ENCODE results near the gene TMEM179.

The TMEM179 gene

DNA sequence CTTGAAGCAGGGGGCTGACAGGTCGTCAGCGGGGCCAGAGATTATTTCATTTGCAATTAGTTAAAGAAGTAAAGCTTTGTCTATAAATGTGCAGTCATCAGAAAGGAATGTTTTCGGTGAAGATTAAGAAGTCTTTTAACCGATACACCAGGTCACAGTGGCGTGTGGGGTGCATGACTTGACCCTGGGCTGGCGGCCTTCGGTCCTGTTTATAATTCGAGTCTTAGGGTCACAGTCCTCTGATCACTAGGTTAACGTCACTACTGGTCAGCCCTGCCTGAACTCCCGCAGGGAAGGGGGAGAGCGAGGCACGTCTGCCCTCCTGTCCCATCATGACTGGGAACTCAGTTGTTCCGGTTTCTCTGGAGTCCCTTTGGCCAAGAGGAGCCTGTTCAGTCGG lies 30.0 kb downstream of the TMEM179 start:
- no peaks in the 10 kb centered on the region for H3K36me3 ChIP-seq (ENCODE audit: control insufficient read depth, insufficient read depth, low read length, severe bottlenecking)
- peaks cover 26% of the 10 kb centered on the region for H3K27me3 ChIP-seq (replicated peaks; ENCODE audit: control insufficient read depth, insufficient read depth, low read length)
- H3K9ac ChIP-seq (ENCODE audit: low read length), result no peak overlapping the region
- peaks cover 31% of the 10 kb centered on the region for H3K4me1 ChIP-seq (ENCODE audit: control insufficient read depth, insufficient read depth, low read length)
- no peak for DNase-seq (ENCODE audit: low read depth)
- H3K9me3 ChIP-seq (ENCODE audit: control insufficient read depth, low read length), result no peaks in the 10 kb centered on the region
- H3K4me3 ChIP-seq (ENCODE audit: low read length), result no peak overlapping the region

- H3K9me3 ChIP-seq (ENCODE audit: control insufficient read depth, low read length), result no peaks in the 10 kb centered on the region
- H3K36me3 ChIP-seq (ENCODE audit: control insufficient read depth, insufficient read depth, low read length, severe bottlenecking), result no peaks in the 10 kb centered on the region
- peaks cover 25% of the 10 kb centered on the region for H3K4me1 ChIP-seq (ENCODE audit: control insufficient read depth, insufficient read depth, low read length)
- H3K4me3 ChIP-seq (ENCODE audit: low read length), result no peak overlapping the region
- H3K9ac ChIP-seq (ENCODE audit: low read length), result no peak overlapping the region
- H3K27me3 ChIP-seq (replicated peaks; ENCODE audit: control insufficient read depth, insufficient read depth, low read length), result peaks cover 32% of the 10 kb centered on the region
- DNase-seq (ENCODE audit: low read depth), result no peak
Measured at GRCh38 chr14:104573930-104574329, 30.6 kb downstream of the TMEM179 start.

DNA sequence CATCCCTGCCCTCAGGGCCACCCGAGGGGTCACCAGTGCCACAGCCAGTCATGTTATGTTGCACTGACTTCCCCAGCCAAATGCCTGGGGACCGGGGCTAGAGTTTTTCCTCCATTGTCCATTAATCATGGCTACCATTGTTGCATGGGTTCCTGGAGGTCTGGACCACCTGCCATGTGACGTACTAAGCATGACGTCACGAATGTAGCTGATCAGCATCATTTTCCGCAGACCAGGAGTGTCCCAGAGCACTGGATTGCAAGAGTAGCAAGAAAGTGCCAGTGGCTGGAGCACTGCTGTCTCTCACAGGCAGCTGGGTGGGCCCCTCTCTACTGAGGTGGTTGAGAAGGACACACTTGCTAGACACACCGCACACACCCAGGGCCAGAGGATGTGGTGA lies 31.9 kb downstream of the TMEM179 start:
- Histone ChIP-seq H3K9me3 (ENCODE audit: control insufficient read depth, low read length) (no peaks in the 10 kb centered on the region), H3K4me3 (ENCODE audit: low read length) (no peak overlapping the region), H3K27me3 (replicated peaks; ENCODE audit: control insufficient read depth, insufficient read depth, low read length) (peaks cover 34% of the 10 kb centered on the region), H3K9ac (ENCODE audit: low read length) (no peak overlapping the region), H3K36me3 (ENCODE audit: control insufficient read depth, insufficient read depth, low read length, severe bottlenecking) (no peaks in the 10 kb centered on the region), H3K4me1 (ENCODE audit: control insufficient read depth, insufficient read depth, low read length) (peaks cover 13% of the 10 kb centered on the region)
- DNase-seq (ENCODE audit: low read depth), result no peak

DNA sequence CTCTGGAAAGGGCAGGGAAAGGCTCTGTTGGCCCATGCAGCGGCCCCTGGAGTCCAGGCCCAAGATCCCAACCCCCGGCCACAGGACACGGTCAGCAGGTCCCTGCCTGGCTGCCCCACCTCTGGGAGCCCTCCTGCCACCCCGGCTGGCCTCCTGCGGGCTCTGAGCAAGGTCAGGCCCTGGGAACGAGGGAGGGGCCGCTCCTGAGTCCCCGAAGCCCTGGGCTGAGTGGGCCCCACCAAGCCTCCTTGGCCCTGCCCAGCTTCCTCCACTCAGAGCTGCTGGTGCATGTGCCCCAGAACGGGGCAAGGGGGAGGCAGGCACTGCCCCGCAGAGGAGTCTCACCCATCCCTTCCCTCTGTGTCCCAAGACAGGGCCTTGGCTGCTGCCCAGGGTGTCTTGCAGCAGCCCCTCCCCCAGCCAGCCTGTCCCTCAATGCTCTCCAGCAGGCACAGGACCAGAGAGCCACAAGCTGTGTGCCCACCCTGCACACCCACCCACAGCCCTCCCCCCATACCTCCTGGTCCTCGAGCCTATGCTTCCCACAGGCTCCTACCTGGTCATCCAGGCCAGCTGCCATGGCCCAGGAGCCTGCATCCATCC lies 32.4 kb downstream of the TMEM179 start:
- DNase-seq (ENCODE audit: low read depth), result no peak
- H3K36me3 ChIP-seq (ENCODE audit: control insufficient read depth, insufficient read depth, low read length, severe bottlenecking), result no peaks in the 10 kb centered on the region
- no peaks in the 10 kb centered on the region for H3K9me3 ChIP-seq (ENCODE audit: control insufficient read depth, low read length)
- H3K4me1 ChIP-seq (ENCODE audit: control insufficient read depth, insufficient read depth, low read length), result peaks cover 10% of the 10 kb centered on the region
- peaks cover 39% of the 10 kb centered on the region for H3K27me3 ChIP-seq (replicated peaks; ENCODE audit: control insufficient read depth, insufficient read depth, low read length)
- no peak overlapping the region for H3K4me3 ChIP-seq (ENCODE audit: low read length)
- H3K9ac ChIP-seq (ENCODE audit: low read length), result no peak overlapping the region

GRCh38 chr14:104571246-104571645 lies 33.3 kb downstream of the TMEM179 start:
- Histone ChIP-seq H3K4me1 (ENCODE audit: control insufficient read depth, insufficient read depth, low read length) (peaks cover 3% of the 10 kb centered on the region), H3K27me3 (replicated peaks; ENCODE audit: control insufficient read depth, insufficient read depth, low read length) (peaks cover 48% of the 10 kb centered on the region), H3K9me3 (ENCODE audit: control insufficient read depth, low read length) (no peaks in the 10 kb centered on the region), H3K36me3 (ENCODE audit: control insufficient read depth, insufficient read depth, low read length, severe bottlenecking) (no peaks in the 10 kb centered on the region), H3K4me3 (ENCODE audit: low read length) (no peak overlapping the region), H3K9ac (ENCODE audit: low read length) (no peak overlapping the region)
- no peak for DNase-seq (ENCODE audit: low read depth)

DNA sequence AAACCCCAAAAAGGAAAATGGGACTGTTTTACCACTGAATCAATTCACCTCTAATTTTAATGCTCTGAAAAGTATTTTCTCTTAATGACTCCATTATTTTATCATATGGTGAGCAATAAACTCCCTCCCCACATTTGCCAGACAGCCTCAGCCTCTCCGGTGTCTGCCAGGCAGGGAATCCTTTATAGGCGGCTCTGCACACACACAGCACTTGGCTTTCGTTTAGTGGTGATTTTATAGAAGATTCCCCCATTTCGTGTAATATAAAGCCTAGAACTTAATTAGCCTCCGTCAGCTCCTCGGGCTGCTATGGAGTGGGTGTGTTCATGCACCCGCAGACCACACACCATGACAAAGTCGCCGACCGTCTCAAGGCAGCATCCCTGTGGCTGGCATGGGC lies 35.1 kb downstream of the TMEM179 start:
- Histone ChIP-seq H3K9ac (ENCODE audit: low read length) (no peak overlapping the region), H3K4me1 (ENCODE audit: control insufficient read depth, insufficient read depth, low read length) (no peaks in the 10 kb centered on the region), H3K36me3 (ENCODE audit: control insufficient read depth, insufficient read depth, low read length, severe bottlenecking) (no peaks in the 10 kb centered on the region), H3K9me3 (ENCODE audit: control insufficient read depth, low read length) (no peaks in the 10 kb centered on the region), H3K4me3 (ENCODE audit: low read length) (no peak overlapping the region), H3K27me3 (replicated peaks; ENCODE audit: control insufficient read depth, insufficient read depth, low read length) (peaks cover 62% of the 10 kb centered on the region)
- DNase-seq (ENCODE audit: low read depth), result no peak

DNA sequence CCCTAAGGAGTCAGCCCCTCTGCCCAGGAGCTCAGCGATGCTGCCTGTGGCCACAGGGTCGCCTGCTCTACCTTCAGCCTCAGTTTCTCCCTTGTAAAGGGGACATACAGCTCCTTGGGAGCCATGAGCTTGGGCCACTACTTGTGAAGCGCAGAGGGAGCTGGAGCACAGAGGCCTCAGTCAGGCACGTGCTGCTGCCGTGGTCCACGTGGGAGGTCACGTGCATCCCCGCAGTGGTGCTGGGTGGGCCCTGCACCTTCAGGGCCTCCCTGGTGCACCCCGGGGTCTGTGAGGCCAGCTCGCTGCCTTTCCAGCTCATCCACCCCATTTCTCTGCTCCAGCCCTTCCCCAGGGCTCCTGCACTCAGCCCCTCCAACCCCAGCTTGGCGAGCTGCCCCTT lies 36.0 kb downstream of the TMEM179 start:
- DNase-seq (ENCODE audit: low read depth), result no peak
- Histone ChIP-seq H3K36me3 (ENCODE audit: control insufficient read depth, insufficient read depth, low read length, severe bottlenecking) (no peaks in the 10 kb centered on the region), H3K4me3 (ENCODE audit: low read length) (no peak overlapping the region), H3K4me1 (ENCODE audit: control insufficient read depth, insufficient read depth, low read length) (no peaks in the 10 kb centered on the region), H3K9ac (ENCODE audit: low read length) (no peak overlapping the region), H3K9me3 (ENCODE audit: control insufficient read depth, low read length) (no peaks in the 10 kb centered on the region), H3K27me3 (replicated peaks; ENCODE audit: control insufficient read depth, insufficient read depth, low read length) (peaks cover 60% of the 10 kb centered on the region)

DNA sequence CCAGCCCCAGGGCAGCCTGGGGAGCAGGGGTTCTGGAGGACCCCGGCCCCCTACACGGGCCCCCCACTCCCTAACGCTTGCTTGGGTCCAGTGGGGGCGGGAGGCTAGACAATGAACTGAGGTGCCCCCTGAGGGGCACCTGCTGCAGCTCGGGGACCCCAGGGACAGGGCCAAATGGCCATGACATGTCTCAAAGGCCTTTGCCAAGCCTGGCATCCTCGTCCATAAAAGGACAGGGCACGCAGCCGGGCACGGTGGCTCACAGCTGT lies 36.7 kb downstream of the TMEM179 start:
- no peaks in the 10 kb centered on the region for H3K9me3 ChIP-seq (ENCODE audit: control insufficient read depth, low read length)
- H3K9ac ChIP-seq (ENCODE audit: low read length), result no peak overlapping the region
- H3K4me3 ChIP-seq (ENCODE audit: low read length), result no peak overlapping the region
- H3K36me3 ChIP-seq (ENCODE audit: control insufficient read depth, insufficient read depth, low read length, severe bottlenecking), result no peaks in the 10 kb centered on the region
- no peak for DNase-seq (ENCODE audit: low read depth)
- peaks cover 61% of the 10 kb centered on the region for H3K27me3 ChIP-seq (replicated peaks; ENCODE audit: control insufficient read depth, insufficient read depth, low read length)
- H3K4me1 ChIP-seq (ENCODE audit: control insufficient read depth, insufficient read depth, low read length), result no peaks in the 10 kb centered on the region

- Histone ChIP-seq H3K9ac (ENCODE audit: low read length) (no peak overlapping the region), H3K36me3 (ENCODE audit: control insufficient read depth, insufficient read depth, low read length, severe bottlenecking) (no peaks in the 10 kb centered on the region), H3K4me3 (ENCODE audit: low read length) (no peak overlapping the region), H3K4me1 (ENCODE audit: control insufficient read depth, insufficient read depth, low read length) (no peaks in the 10 kb centered on the region), H3K9me3 (ENCODE audit: control insufficient read depth, low read length) (no peaks in the 10 kb centered on the region), H3K27me3 (replicated peaks; ENCODE audit: control insufficient read depth, insufficient read depth, low read length) (peaks cover 57% of the 10 kb centered on the region)
- DNase-seq (ENCODE audit: low read depth), result no peak
Measured at GRCh38 chr14:104567141-104567956, 37.2 kb downstream of the TMEM179 start.

- Histone ChIP-seq H3K4me3 (ENCODE audit: low read length) (no peak overlapping the region), H3K27me3 (replicated peaks; ENCODE audit: control insufficient read depth, insufficient read depth, low read length) (peaks cover 59% of the 10 kb centered on the region)
Measured at GRCh38 chr14:104564744-104565679, 39.6 kb downstream of the TMEM179 start.

More at GRCh38 chr14:104564744-104565679, 39.6 kb downstream of the TMEM179 start:
- no peaks in the 10 kb centered on the region for H3K4me1 ChIP-seq (ENCODE audit: control insufficient read depth, insufficient read depth, low read length)
- no peak for DNase-seq (ENCODE audit: low read depth)
- no peaks in the 10 kb centered on the region for H3K9me3 ChIP-seq (ENCODE audit: control insufficient read depth, low read length)
- H3K9ac ChIP-seq (ENCODE audit: low read length), result no peak overlapping the region
- no peaks in the 10 kb centered on the region for H3K36me3 ChIP-seq (ENCODE audit: control insufficient read depth, insufficient read depth, low read length, severe bottlenecking)

Measured in adipocyte (in vitro differentiated cells).